Astrocyte of the cerebellum (primary cell): ENCODE data around the gene DNAAF8.
"Not testable (repeated sequence)": the region's sequence is repeated elsewhere in the genome, so short reads cannot be mapped to it uniquely, and the experiment has no call there.

ENCODE experiments used
- DNase-seq: peaks from one replicate; pipeline ENCODE4 v3.0.0-alpha.2; 2011; ENCODE audit warnings: low read depth
- H3K4me3 ChIP-seq: 2 replicates; pipeline ENCODE4 v1.5.1; 2011; ENCODE audit warnings: mild to moderate bottlenecking, low read depth, low read length, moderate library complexity
- CTCF ChIP-seq: IDR thresholded peaks from 2 replicates; pipeline ENCODE4 v1.5.1; 2012; ENCODE audit warnings: low read length, low read depth, moderate library complexity, mild to moderate bottlenecking; ENCODE audit errors: missing control alignments
- in situ Hi-C: cut with HindIII; loops from 2 replicates; pipeline ENCODE4 v1.10.0; 2017; ENCODE audit warnings: low sequenced_read_pairs

The DNAAF8 gene

DNA sequence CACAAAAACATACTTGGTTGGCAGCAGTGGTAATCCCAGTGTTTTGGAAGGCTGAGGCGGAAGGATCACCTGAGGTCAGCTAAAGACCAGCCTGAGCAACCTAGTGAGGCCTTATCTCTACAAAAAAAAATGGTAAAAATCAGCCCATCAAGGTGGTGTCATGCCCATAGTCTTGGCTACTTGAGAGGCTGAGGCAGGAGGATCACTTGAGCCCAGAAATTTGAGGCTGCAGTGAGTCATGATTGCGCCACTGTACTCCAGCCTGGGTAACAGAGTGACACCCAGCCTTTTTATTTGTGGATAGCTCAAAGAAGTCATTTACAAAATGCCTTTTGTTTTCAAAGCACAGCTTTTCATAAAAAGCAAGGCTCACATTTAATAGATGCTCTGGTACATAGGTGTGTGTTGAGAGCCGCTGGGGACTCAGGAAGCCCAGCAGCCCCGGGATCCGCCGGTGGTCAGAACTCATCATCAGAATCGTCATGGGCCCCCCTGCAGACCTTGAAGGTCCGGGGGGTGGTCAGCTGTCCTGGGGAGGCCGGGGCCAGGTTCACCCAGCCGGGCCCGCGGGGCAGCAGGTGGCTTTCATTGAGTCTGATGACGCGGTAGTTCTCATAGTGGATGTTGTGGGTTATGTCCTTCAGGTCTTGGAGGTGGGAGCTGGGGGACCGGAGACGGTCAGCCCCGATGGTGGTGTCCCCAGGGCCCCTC is 43.2 kb downstream of the DNAAF8 start:
- no peak overlapping the region for H3K4me3 ChIP-seq
- no peak for DNase-seq
- in situ Hi-C loops, result no loop called here
- TF ChIP-seq CTCF, result no peak

DNA sequence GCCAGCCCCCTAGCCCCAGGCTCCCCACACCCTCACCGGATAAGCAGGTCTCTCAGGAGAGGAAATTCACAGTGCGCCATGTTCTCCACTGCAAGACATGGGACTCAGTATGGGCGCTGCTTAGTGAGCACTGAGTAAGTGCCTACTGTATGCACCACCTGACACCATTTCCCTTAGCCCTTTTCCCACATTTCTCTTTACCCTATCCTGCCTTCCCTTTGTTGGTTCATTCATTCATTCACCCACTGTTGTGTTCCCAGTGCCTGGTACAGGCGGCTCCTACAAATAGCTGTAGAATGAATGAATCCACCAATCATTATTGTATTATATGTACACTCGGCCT is 43.7 kb downstream of the DNAAF8 start:
- in situ Hi-C loops, result no loop called here
- H3K4me3 ChIP-seq, result no peak overlapping the region
- TF ChIP-seq CTCF, result no peak
- DNase-seq, result no peak

GRCh38 chr16:4780235-4780634 is 45.9 kb downstream of the DNAAF8 start:
- in situ Hi-C loops, result no loop called here
- no peak overlapping the region for H3K4me3 ChIP-seq
- no peak for DNase-seq
- TF ChIP-seq CTCF, result no peak

DNA sequence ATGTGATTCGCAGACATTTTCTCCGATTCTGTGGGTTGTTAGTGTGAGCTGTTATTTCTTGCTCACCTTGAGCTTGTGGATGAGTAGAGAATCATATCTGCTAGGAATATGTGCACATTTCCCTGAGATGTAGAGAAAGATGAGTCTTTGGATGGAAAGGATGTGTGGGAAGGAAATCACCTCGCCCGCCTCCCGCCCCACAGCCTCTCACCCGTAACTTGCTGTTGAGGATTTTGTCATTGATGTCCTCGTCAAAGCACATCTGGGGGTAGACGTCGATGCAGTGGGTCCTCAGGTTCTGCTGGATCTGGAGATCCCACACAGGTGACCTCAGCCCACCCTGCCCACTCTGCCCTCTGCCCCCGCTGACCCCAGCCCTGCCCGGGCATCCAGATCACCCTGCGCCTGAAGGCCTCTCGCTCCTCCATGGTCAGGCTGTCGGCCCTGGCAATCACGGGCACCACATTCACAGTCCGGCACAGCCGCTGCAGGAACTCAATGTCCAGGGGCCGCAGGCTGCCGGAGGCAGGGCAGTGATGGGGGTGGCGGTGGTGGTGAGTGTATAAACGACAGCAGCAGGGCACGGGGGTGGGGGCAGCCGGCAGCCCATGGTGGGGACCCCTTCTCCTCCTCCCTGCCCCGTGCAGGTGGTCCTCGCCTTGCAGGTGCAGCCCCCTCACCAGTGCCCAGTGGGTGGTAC is 49.1 kb downstream of the DNAAF8 start:
- in situ Hi-C loops, result no loop called here
- no peak for TF ChIP-seq CTCF
- DNase-seq, result no peak
- H3K4me3 ChIP-seq, result no peak overlapping the region

DNA sequence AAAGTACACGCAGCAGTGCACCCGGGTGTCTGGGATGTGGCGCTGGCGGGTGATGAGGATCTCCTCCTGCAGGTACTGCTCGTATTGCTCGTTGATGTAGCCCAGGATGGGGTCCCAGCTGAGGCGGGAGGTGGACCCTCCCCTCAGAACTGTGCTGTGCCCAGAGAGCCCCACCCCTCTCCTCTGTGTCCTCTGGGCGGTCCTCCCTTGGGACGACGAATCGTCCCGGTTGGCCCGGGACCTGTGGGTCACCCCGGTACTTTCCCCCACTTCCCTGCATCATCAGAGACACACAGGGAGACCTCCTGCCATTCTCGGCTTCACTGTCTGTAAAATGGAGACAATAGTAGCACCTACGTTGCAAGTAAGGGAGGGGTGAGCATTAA is 49.6 kb downstream of the DNAAF8 start:
- H3K4me3 ChIP-seq, result no peak overlapping the region
- in situ Hi-C loops, result no loop called here
- TF ChIP-seq CTCF, result no peak
- DNase-seq, result no peak

GRCh38 chr16:4784444-4784987 is 50.2 kb downstream of the DNAAF8 start:
- in situ Hi-C loops, DNase-seq: not testable (repeated sequence)

GRCh38 chr16:4785758-4786433 is 51.6 kb downstream of the DNAAF8 start:
- DNase-seq, result no peak
- no peak for TF ChIP-seq CTCF
- no peak overlapping the region for H3K4me3 ChIP-seq
- in situ Hi-C loops, result no loop called here

More at GRCh38 chr16:4784444-4784987, 50.2 kb downstream of the DNAAF8 start:
- not testable (repeated sequence) for H3K4me3 ChIP-seq
